Caco-2 (cell line): ENCODE measurements around the gene SPINT1. TPM values are rescaled to one million over a fixed set of nuclear protein-coding genes. Genes with fewer than 3 reads are reported as not detected.

ENCODE experiments used
- BruUV-seq: library from RNA; stranded (reverse); fragments of 400-500 nt; replicated peaks from 2 replicates; lab custom pipeline; 2021; lab: Mats Ljungman, UMichigan
- CTCF ChIA-PET: fragments of 300-600 bp; sonication (Branson Sonifier 250); formaldehyde crosslinking; loops from one replicate; lab custom pipeline; 2022; ENCODE audit warnings: antibody characterized with exemption; lab: Charles Lee
- POLR2A ChIA-PET: fragments of 300-600 bp; sonication (Branson Sonifier 250); formaldehyde crosslinking; loops from one replicate; lab custom pipeline; 2022; ENCODE audit warnings: antibody characterized with exemption; lab: Charles Lee
- DNase-seq, 2 experiments: peaks; one replicate each; pipeline versions ENCODE4 v3.0.0 to v3.0.0-alpha.2; 2020 to 2022
- H3K27me3 ChIP-seq: replicated peaks from 2 replicates; pipeline ENCODE4 v1.6.0; 2011; ENCODE audit warnings: low read length; ENCODE audit not compliant: control insufficient read depth, insufficient read depth
- H3K36me3 ChIP-seq: 2 replicates; pipeline ENCODE4 v1.5.1; 2011; ENCODE audit warnings: low read length; ENCODE audit not compliant: control insufficient read depth, insufficient read depth
- H3K4me1 ChIP-seq: fragments of 250-450 bp; sonication (Bioruptor Pico); 2 replicates; pipeline ENCODE4 v1.5.1; 2020; ENCODE audit warnings: mild to moderate bottlenecking
- H3K4me3 ChIP-seq: 2 replicates; pipeline ENCODE4 v1.5.1; 2011; ENCODE audit warnings: low read depth, mild to moderate bottlenecking, control low read depth, low read length
- H3K9me3 ChIP-seq: fragments of 250-450 bp; sonication (Bioruptor Pico); 2 replicates; pipeline ENCODE4 v1.5.1; 2020; ENCODE audit warnings: mild to moderate bottlenecking, moderate library complexity
- H3K27ac Mint-ChIP-seq: one replicate; pipeline ENCODE4 v1.8.0; 2022; ENCODE audit warnings: mixed read lengths; ENCODE audit not compliant: unreplicated experiment
- H3K27me3 Mint-ChIP-seq: one replicate; pipeline ENCODE4 v1.8.0; 2022; ENCODE audit warnings: mixed read lengths; ENCODE audit not compliant: insufficient read depth, unreplicated experiment
- H3K36me3 Mint-ChIP-seq: one replicate; pipeline ENCODE4 v1.8.0; 2022; ENCODE audit warnings: mild to moderate bottlenecking, mixed read lengths; ENCODE audit not compliant: insufficient read depth, unreplicated experiment
- H3K4me1 Mint-ChIP-seq: one replicate; pipeline ENCODE4 v1.8.0; 2022; ENCODE audit warnings: low read depth, mixed read lengths; ENCODE audit not compliant: unreplicated experiment
- H3K4me3 Mint-ChIP-seq: one replicate; pipeline ENCODE4 v1.8.0; 2022; ENCODE audit warnings: mild to moderate bottlenecking, moderate library complexity, mixed read lengths; ENCODE audit not compliant: unreplicated experiment
- H3K9me3 Mint-ChIP-seq: one replicate; pipeline ENCODE4 v1.8.0; 2022; ENCODE audit warnings: mixed read lengths; ENCODE audit not compliant: unreplicated experiment
- CTCF ChIP-seq, 2 experiments: fragments of 200-600 bp in 1 of 2; IDR thresholded peaks; 1 replicate in 1 of 2; 2 replicates in 1 of 2; pipeline versions ENCODE4 v1.5.1 to v1.8.0; 2011 to 2022; ENCODE audit warnings: antibody characterized with exemption in 1 of 2, control low read depth in 1 of 2, inconsistent platforms in 1 of 2, low read depth in 1 of 2, low read length in 1 of 2, mild to moderate bottlenecking in 1 of 2, moderate library complexity in 1 of 2; ENCODE audit not compliant: insufficient read depth in 1 of 2, severe bottlenecking in 1 of 2, unreplicated experiment in 1 of 2
- intact Hi-C: fragments of 100-400 bp; cut with micrococcal nuclease; formaldehyde crosslinking; loops from one replicate; pipeline ENCODE4 v1.10.0; 2022; ENCODE audit not compliant: unreplicated experiment
- total RNA-seq: library from RNA; stranded (reverse); gene quantifications from 2 replicates; pipeline ENCODE4 v1.2.3, GENCODE V29; 2022

SPINT1 gene
- total RNA-seq, 1 experiment from 2014 or later = 305 TPM

GRCh38 chr15:40900256-40901052, 56.6 kb downstream of the SPINT1 start:
- Histone ChIP-seq H3K4me1 (no peaks in the 10 kb centered on the region), H3K4me3 (no peak overlapping the region), H3K36me3 (peaks cover 3% of the 10 kb centered on the region), H3K9me3 (no peaks in the 10 kb centered on the region), H3K27me3 (no peaks in the 10 kb centered on the region)
- H3K4me3 Mint-ChIP-seq = no peak overlapping the region
- POLR2A ChIA-PET = interaction anchor here (0.6 kb wide), 1 partner anchor 397 kb away, joined by 3 read pairs; no protein-coding TSS in a partner anchor
- intact Hi-C loops = loop anchor here (10.0 kb wide), 1 partner anchor 434 kb away; the partner anchor contains the start of genes NUSAP1 and OIP5
- peaks cover 86% of the 10 kb centered on the region for H3K36me3 Mint-ChIP-seq
- no peaks in the 10 kb centered on the region for H3K27me3 Mint-ChIP-seq
- BruUV-seq = no TSS peak
- no peak overlapping the region for H3K27ac Mint-ChIP-seq
- no peak for TF ChIP-seq CTCF (IDR thresholded peaks at IDR 0.05; ENCODE audit: insufficient read depth in 1 of 2, low read depth in 1 of 2, low read length in 1 of 2, severe bottlenecking in 1 of 2, unreplicated experiment in 1 of 2)
- H3K4me1 Mint-ChIP-seq = peaks cover 1% of the 10 kb centered on the region
- no peaks in the 10 kb centered on the region for H3K9me3 Mint-ChIP-seq
- no peak for DNase-seq
- CTCF ChIA-PET = no interaction called here

GRCh38 chr15:40901053-40901443, 57.2 kb downstream of the SPINT1 start:
- TF ChIP-seq CTCF (IDR thresholded peaks at IDR 0.05; ENCODE audit: insufficient read depth in 1 of 2, low read depth in 1 of 2, low read length in 1 of 2, severe bottlenecking in 1 of 2, unreplicated experiment in 1 of 2) = no peak
- no TSS peak for BruUV-seq
- intact Hi-C loops = loop anchor here (10.0 kb wide), 1 partner anchor 434 kb away; the partner anchor contains the start of genes NUSAP1 and OIP5
- Mint-ChIP-seq H3K9me3 (no peaks in the 10 kb centered on the region), H3K36me3 (peaks cover 87% of the 10 kb centered on the region), H3K4me3 (no peak overlapping the region), H3K27me3 (no peaks in the 10 kb centered on the region), H3K27ac (no peak overlapping the region), H3K4me1 (peaks cover 7% of the 10 kb centered on the region)
- H3K4me1 ChIP-seq = peaks cover 5% of the 10 kb centered on the region; the same call in 1 of the 2 replicates
- ChIA-PET POLR2A (interaction anchor here (0.6 kb wide), 1 partner anchor 397 kb away, joined by 3 read pairs; no protein-coding TSS in a partner anchor), CTCF (no interaction called here)
- peaks cover 2% of the 10 kb centered on the region for H3K36me3 ChIP-seq
- no peak for DNase-seq
- no peaks in the 10 kb centered on the region for H3K9me3 ChIP-seq
- no peaks in the 10 kb centered on the region for H3K27me3 ChIP-seq
- no peak overlapping the region for H3K4me3 ChIP-seq
